NT2/D1 (cell line): ENCODE results near the gene DDX1.

Experiments used
- SUZ12 ChIP-seq: IDR thresholded peaks from 2 replicates; pipeline ENCODE4 v1.6.1; 2011; ENCODE audit not compliant: insufficient read length, insufficient read depth; ENCODE audit errors: extremely low read depth
- YY1 ChIP-seq: IDR thresholded peaks from 2 replicates; pipeline ENCODE4 v1.6.1; 2011; ENCODE audit not compliant: insufficient read length, insufficient read depth
- ZNF274 ChIP-seq: IDR thresholded peaks from 2 replicates; pipeline ENCODE4 v1.6.1; 2011; ENCODE audit warnings: mild to moderate bottlenecking, low read depth, low read length

DNA sequence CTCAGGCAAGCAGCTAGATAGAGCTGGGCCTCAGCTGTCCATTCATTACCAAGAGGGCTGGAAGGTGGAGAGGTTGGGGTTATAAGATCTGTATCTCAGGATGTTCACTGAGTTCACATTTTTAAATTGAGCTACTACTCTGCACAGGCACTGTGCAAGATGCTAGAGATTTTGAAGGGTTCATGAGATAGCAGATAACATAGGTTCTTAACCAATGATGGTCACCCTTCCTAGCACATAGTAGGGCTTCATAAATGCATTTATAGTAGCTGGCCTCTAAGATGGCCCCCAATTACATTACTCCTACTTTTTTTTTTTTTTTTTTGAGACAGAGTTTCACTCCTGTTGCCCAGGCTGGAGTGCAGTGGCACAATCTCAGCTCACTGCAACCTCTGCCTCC is 79.7 kb downstream of the DDX1 start:
- TF ChIP-seq ZNF274 (no peak), YY1 (no peak), SUZ12 (no peak)
